GM21786 (cell line): ENCODE measurements around the gene DHDH.

Experiments
- ATAC-seq: cut with Tn5 transposase; IDR thresholded peaks from one replicate; pipeline ENCODE4 v1.9.1; 2021; ENCODE audit not compliant: unreplicated experiment

DHDH gene

GRCh38 chr19:48947258-48947542 is 13.7 kb downstream of the DHDH start:
- ATAC-seq = no peak

DNA sequence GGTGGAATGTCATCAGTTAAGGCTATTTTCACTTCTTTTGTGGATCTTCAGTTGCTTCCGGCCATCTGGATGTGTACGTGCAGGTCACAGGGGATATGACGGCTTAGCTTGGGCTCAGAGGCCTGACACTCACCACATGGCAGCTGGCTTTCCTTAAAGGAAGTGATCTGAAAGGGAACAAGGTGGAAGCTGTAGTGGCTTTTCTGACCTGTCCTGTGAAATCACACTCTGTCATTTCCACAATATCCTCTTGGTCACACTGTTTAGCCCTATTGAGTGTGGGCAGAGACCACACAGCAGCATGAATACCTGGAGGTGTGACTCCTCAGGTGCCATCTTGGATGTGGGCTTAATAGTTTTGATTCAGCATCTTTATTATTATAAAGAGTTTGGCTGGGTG is 16.7 kb downstream of the DHDH start:
- ATAC-seq = no peak

DNA sequence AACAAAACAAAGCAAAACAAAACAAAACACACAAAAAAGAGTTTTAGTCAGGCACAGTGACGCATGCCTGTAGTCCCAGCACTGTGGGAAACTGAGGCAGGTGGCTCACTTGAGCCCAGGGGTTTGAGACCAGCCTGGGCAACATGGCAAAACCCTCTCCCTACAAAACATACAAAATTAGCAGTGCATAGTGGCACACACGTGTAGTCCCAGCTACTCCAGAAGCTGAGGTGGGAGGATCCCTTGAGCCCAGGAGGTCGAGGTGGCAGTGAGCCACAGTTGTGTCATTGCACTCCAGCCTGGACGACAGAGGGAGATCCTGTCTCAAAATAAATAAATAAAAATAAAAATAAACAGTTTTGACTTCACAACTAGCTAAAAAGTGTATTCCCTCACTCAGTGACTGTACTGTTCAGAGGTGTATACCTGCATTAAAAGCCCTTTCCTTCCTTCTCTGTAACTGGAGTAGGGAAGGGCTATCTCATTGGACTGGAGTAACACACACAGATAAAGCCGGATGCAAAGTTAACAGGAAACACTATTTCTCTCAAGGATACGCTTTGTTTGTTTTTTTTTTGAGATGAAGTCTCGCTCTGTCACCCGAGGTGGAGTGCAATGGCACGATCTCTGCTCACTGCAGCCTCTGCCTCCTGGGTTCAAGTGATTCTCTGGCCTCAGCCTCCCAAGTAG is 17.5 kb downstream of the DHDH start:
- ATAC-seq = no peak

DNA sequence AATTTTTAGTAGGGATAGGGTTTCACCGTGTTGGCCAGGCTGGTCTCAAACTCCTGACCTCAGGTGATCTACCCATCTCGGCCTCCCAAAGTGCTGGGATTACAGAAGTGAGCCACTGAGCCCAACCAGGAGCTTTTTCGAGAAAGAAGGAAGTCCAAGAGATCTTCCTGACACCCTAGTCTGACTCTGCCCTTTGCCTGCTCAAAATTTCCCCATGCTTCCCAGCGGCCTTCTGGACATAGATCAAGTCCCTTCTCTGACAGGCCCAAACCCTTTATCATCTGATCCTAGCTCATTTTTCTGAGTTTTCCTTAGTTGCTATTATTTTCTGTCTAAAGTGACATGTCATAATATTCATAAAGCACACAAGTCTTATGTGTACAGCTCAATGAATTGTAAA is 19.6 kb downstream of the DHDH start:
- no peak for ATAC-seq

DNA sequence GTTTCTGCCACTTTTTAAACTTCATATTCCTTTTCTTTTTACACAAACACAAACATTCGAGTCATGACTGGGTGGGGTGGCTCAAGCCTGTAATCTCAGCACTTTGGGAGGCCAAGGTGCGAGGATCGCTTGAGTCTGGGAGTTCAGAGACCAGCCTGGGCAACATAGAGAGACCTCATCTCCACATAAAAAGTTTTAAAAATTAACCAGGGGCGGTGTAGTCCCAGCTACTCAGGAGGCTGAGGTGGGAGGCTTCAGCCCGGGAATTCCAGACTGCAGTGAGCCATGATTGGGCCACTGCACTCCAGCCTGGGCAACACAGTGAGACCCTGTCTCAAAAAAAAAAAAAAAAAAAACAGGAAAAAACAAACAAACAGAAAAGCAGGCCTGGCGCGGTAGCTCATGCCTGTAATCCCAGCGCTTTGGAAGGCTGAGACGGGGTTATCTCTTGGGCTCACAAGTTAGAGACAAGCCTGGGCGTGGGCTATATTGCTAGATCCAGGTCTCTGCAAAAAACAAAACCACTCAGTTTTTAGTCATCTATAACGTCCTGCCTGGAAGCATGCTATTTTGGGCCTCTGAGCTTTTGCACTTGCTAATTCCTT is 20.6 kb downstream of the DHDH start:
- no peak for ATAC-seq

- peak; percentile 79 for ATAC-seq
Measured at GRCh38 chr19:48954595-48955307, 21.3 kb downstream of the DHDH start, which contains the start of gene BAX. Gene BAX (plus strand): TSS chr19:48954875. CDS start chr19:48954929, 54 bp downstream.

DNA sequence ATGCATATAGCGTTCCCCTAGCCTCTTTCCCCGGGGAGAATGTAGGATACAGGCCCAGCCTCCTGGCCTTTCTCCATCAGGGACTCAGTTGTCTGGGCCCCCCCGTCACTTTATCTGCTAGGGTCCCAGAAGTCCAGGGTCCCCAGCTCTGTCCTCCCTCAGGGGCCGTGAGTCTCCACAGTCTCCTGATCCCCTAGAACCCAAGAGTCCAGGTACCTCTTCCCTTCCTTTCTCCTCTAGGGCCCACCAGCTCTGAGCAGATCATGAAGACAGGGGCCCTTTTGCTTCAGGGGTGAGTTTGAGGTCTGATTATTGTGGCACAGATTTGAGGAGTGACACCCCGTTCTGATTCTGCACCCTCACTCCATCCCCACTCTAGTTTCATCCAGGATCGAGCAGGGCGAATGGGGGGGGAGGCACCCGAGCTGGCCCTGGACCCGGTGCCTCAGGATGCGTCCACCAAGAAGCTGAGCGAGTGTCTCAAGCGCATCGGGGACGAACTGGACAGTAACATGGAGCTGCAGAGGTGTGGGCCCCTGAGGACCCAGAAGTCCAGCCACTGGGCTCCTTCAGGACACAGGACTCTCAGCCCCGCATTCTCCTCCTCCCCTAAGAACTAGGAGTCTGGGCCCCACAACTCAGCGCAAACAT is 21.9 kb downstream of the DHDH start:
- no peak for ATAC-seq

DNA sequence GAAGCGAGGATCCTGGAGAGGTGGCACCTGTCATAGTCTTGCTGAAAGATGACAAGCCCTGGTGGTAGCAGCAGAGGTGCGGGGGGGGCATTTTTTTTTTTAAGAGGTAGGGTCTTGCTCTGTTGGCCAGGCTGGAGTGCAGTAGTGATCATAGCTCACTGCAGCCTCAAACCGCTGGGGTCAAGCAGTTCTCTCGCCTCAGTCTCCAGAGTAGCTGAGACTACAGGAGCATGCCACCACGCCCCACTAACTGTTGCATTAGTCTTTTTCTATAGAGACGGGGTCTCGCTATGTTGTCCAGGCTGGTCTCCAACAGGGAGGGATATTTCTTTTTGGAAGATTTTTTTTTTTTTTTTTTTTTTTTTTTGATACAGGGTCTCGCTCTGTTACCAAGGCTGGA is 24.5 kb downstream of the DHDH start:
- ATAC-seq = no peak

DNA sequence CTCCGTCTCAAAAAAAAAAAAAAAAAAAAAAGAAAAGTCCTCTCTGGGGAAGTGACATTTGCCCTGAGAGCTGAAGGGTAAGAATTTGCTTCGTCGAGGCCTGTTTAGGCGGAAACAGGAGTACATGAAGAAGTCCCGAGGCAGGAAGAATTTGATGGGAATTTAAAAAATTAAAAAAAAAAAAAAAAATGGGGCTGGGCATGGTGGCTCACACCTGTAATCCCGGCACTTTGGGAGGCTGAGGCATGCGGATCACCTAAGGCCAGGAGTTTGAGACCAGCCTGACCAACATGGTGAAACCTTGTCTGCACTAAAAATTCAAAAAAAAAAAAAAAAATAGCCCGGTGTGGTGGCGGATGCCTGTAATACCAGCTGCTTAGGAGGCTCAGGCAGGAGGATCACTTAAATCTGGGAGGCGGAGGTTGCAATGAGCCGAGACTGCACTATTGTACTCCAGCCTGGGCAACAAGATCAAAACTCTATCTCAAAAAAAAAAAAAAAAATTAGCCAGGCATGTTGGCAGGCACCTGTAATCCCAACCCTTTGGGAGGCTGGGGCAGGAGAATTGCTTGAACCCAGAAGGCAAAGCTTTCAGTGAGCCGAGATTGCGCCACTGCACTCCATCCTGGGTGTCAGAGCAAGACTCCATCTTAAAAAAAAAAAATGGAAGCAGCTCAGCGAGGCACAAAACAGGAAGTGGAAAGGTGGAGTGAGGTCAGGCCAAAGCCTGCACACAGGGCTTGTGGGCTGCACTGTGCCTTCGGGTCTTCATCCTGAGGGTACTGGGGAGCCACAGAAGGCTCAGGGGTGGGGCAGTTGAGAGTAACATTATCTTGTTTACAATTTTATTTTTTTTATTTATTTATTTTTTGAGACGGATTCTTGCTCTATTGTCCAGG is 26.1 kb downstream of the DHDH start:
- ATAC-seq = no peak

DNA sequence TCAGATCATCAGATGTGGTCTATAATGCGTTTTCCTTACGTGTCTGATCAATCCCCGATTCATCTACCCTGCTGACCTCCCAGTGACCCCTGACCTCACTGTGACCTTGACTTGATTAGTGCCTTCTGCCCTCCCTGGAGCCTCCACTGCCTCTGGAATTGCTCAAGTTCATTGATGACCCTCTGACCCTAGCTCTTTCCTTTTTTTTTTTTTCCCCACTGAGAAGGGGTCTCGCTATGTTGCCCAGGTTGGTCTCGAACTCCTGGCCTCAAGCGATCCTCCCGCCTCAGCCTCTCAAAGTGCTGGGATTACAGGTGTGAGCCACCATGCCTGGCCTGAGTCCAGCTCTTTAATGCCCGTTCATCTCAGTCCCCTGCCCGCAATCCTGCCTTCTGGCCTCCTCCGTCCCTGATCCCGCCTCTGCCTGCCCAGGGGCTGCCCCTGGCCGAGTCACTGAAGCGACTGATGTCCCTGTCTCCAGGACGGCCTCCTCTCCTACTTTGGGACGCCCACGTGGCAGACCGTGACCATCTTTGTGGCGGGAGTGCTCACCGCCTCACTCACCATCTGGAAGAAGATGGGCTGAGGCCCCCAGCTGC is 27.7 kb downstream of the DHDH start:
- ATAC-seq = no peak

DNA sequence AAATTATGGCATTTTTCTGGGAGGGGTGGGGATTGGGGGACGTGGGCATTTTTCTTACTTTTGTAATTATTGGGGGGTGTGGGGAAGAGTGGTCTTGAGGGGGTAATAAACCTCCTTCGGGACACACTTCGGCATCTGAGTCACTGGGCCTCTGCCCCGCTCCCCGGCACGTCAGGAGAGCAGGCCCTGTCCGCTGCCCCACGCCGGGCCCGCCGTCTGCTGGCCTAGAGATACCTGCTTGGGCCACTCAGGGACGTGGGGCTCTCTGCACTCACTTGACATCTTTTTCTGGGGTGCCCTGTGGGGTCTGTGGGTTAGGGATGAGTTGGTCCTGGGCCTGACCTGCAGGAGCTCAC is 28.2 kb downstream of the DHDH start:
- ATAC-seq = no peak

DNA sequence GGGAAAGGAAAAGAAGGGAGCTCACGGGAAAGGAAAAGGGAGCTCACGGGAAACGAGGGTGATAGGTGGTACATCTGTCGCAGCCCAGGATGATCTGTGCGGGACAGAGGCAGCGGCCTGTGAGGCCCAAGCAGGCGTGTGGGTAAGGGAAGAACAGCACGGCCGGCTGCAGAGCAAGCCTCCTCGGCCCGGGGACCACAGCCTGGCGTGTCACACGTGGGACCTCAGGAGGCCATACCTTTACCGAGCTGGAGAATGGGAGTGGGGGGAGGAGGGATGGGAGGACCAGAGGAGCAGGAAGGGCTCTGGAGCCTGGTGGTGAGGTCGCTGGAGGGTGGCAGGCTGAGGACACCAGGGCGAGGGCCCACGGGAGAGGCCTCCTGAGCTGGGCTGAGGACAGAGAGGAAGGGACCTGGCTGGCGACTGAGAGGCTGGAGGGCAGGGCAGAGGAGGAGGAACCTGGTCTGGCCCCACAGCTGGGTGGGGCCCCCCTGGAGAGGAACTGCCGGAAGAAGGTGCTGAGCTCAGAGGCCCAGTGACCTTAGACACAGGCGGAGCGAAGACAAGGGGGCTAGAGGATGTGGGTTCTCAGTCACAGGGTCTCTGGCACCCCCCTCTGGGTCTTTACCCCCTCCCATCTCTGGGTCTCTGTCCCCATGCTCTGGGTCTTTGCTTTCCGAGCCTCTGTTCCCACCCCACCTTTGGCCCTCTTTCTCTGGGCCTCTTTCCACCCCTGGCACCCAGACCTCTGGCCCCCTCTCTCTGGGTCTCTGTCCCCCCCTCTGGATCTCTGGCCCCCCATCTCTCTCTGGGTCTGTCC is 28.7 kb downstream of the DHDH start:
- peak; percentile 35 for ATAC-seq

- no peak for ATAC-seq
Measured at GRCh38 chr19:48962849-48963165, 29.3 kb downstream of the DHDH start.

- peak; percentile 23 for ATAC-seq
Measured at GRCh38 chr19:48963371-48964204, 30.1 kb downstream of the DHDH start.

DNA sequence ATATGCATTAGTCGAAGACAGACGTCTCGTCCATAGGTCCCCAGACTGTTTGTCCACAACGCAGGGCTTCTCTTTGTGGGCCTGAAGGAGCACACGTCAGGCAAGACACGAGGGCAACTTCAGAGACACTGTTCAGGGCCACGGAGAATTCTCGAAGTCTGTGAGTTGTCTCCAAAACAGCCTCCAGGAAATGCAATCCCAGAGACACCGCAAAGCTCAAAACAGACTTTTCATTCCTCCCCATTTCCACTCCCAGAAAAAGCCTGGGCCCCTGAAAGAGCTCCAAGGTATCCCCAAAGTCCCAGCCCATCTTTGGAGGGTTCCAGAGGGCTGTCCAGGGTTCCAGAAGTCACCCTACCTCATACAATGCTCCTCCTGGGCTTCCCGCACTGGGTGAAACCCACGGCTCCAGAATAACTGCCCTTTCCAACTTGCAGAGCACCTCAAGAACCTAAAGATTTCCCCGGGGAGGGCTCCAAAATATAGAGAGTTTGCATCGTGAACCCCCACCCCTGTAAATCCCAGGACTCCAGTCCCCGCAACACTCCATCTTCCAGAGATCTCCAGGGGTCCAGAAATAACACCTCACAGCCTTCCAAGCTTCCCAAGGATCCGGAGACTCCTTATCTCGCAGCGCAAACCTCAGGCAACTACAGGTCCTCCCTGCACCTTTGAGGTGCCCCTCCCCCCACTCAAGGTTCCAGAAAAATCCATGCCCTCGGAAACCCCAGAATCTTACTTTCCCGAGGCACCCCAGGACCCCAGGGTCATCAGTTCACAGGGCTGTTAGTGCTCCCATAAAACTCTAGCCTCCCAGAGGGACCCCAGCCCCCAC is 30.9 kb downstream of the DHDH start:
- ATAC-seq = no peak

DNA sequence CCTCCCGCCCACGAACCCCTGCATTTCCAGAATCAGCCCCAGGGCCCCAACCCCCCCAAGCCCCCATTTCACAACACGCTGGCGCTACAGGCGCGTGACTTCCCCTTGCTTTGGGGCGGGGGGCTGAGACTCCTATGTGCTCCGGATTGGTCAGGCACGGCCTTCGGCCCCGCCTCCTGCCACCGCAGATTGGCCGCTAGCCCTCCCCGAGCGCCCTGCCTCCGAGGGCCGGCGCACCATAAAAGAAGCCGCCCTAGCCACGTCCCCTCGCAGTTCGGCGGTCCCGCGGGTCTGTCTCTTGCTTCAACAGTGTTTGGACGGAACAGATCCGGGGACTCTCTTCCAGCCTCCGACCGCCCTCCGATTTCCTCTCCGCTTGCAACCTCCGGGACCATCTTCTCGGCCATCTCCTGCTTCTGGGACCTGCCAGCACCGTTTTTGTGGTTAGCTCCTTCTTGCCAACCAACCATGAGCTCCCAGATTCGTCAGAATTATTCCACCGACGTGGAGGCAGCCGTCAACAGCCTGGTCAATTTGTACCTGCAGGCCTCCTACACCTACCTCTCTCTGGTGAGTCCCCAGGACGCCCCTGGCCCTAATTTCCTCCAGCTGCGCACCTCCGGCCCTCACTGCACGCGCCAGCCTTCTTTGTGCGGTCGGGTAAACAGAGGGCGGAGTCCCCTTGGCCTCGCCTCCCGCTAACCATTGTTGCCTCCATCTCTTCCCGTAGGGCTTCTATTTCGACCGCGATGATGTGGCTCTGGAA is 31.7 kb downstream of the DHDH start, which contains the start of gene FTL:
Gene FTL, plus strand, starts transcription at position 270 of the 766 bp plus-strand sequence. Its CDS starts 199 bp downstream, at position 469.
- ATAC-seq = peak; percentile 43

DNA sequence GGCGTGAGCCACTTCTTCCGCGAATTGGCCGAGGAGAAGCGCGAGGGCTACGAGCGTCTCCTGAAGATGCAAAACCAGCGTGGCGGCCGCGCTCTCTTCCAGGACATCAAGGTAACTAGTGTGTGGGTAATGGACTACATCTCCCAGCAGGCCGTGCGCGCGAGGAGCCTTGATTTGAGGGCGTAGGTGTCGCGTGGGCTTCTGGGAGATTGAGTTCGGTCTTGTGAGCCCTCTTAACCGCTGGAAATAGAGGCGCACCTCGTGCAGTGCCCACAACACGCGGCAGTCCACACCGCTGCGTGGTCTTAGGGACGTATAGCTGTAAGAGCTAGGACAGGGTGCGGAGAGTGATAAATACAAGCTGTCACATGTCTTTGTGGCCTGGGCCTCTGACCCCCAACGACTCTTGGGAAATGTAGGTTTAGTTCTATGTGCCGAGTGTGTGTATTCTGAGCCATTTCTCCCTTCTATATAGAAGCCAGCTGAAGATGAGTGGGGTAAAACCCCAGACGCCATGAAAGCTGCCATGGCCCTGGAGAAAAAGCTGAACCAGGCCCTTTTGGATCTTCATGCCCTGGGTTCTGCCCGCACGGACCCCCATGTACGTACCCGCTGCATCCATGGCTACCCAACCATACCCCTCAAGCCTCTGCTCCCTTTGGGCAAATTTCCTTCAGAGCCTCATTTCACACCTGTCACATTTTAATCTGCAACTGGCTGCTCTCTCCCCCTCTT is 32.5 kb downstream of the DHDH start:
- peak; percentile 13 for ATAC-seq
